Measurements from ENCODE around the gene SLC35F1. TPM values are rescaled to one million over a fixed set of nuclear protein-coding genes. Genes with fewer than 3 reads are reported as not detected.

Gene SLC35F1
- total RNA-seq, 1 donor: not detected

DNA sequence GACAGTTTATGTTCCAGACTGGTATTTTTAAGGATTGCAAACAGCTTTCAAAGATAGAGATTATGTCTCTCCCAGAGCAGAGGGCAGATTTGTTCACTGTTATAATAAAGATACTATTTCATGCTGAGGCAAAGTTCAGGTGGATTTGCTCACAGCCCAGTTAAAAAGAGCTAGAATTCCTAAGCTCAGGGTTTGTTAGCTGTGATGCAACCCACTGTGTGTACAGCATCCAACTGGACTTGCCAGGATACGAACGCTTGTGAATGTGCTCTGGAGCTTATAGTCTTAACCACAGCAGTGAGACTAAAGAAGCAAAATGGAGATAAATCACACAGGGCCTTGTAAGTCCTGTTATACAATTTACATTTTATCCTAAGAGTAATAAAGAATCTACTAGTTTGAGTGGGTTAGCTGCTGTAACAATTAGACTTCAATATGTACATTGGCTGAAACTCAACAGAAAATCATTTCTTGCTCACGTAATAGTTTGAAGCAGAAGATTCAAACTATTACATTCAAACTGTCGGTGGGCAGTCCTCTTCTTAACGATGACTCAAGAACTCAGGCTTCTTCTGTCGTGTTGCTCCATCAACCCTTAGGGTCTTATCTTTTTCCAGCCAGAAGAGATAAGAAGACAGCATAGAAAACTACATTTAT lies 437.1 kb downstream of the SLC35F1 start:
- peak; percentile 79 for DNase-seq (ENCODE audit: low read depth)
- TF ChIP-seq CTCF (IDR thresholded peaks at IDR 0.05; ENCODE audit: insufficient read depth, low read depth, low read length): no peak
- H3K4me3 ChIP-seq (ENCODE audit: low read depth, low read length): no peak overlapping the region

DNA sequence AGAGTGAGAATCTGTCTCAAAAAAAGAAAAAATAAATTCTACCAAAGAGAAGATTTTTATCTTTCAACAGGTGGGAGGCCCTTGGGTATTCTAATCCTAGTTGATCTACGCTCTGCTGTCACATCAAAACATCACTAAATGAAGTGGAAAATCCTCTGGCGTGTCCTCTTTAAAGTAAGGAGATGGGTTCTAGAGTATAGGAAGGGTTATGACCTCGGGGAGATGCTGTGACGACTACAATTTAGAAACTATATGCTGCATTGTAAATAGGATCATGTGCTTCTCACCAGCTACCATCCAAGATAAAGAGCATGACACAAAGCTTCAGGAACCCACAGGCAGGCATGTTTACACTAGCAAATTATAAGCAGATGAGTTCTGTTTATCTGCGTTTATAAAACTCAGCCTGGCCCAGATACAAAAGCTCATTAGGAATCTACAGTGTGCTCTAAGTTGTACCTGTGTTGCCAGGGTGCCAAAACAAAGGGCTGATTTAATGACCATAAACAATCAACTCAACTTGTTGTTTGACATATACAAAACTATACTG lies 443.9 kb downstream of the SLC35F1 start:
- peak; percentile 82 for DNase-seq (ENCODE audit: low read depth)
- no peak for TF ChIP-seq CTCF (IDR thresholded peaks at IDR 0.05; ENCODE audit: insufficient read depth, low read depth, low read length)
- no peak overlapping the region for H3K4me3 ChIP-seq (ENCODE audit: low read depth, low read length)

- no peak for TF ChIP-seq CTCF (IDR thresholded peaks at IDR 0.05; ENCODE audit: insufficient read depth, low read depth, low read length)
- no peak overlapping the region for H3K4me3 ChIP-seq (ENCODE audit: low read depth, low read length)
- DNase-seq (ENCODE audit: low read depth): no peak
Measured at GRCh38 chr6:118353564-118353963, 446.5 kb downstream of the SLC35F1 start.

GRCh38 chr6:118354641-118355040 lies 447.6 kb downstream of the SLC35F1 start:
- H3K4me3 ChIP-seq (ENCODE audit: low read depth, low read length): no peak overlapping the region
- no peak for TF ChIP-seq CTCF (IDR thresholded peaks at IDR 0.05; ENCODE audit: insufficient read depth, low read depth, low read length)
- DNase-seq (ENCODE audit: low read depth): no peak

DNA sequence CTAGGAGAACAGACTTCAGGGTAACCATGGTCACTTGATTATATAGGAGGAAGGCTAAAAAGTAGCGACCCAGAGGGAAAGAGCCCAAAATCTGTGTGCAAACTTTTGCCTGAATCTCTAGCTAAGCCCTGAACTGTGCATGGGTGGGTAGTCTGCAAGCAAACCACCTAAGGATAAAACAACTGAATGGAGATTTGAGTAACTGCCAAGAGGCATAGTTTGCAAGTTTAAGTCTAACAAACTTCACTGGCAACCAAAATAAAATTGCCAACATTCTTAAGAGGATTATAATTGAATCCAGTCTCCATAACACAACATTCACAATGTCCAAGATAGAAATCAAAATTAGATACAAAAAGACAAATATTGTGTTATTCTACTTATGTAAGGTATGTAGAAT lies 449.0 kb downstream of the SLC35F1 start:
- TF ChIP-seq CTCF (IDR thresholded peaks at IDR 0.05; ENCODE audit: insufficient read depth, low read depth, low read length): no peak
- DNase-seq (ENCODE audit: low read depth): peak; percentile 3
- H3K4me3 ChIP-seq (ENCODE audit: low read depth, low read length): no peak overlapping the region

DNA sequence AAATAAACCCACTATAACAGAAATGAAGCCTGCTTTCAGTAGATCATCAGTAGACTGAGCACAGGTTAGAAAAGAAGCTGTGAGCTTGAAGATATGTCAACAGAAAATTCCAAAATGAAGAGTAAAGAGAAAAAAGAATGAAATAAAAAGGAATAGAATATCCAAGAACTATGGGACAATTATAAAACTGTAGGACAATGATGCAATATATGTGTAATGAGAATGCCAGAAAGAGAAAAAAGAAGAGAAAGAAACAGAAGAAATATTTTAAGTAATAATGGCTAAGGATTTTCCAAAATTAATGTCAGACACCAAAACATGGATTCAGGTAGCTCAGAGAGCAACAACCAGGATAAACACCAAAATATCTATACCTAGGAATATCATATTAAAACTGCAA lies 449.6 kb downstream of the SLC35F1 start:
- no peak overlapping the region for H3K4me3 ChIP-seq (ENCODE audit: low read depth, low read length)
- TF ChIP-seq CTCF (IDR thresholded peaks at IDR 0.05; ENCODE audit: insufficient read depth, low read depth, low read length): no peak
- no peak for DNase-seq (ENCODE audit: low read depth)

Other genes starting within 250 kb of the SLC35F1 start
- 20.3 and 26.8 TPM in 2 replicates for gene NUS1, start 231.8 kb upstream of the SLC35F1 start, total RNA-seq